CD4-positive, CD25-positive, alpha-beta regulatory T cell (primary cell): ENCODE measurements around the gene C5AR2. TPM values are rescaled to one million over a fixed set of nuclear protein-coding genes. Genes with fewer than 3 reads are reported as not detected.
A peak's percentile ranks its signal among the peaks of the same experiment; 100 is the strongest.

ENCODE experiments used
- ATAC-seq, 2 donors: fragments of 150-1000 bp; cut with Tn5 transposase; one replicate each; pipeline ENCODE4 v1.10.0; 2021; ENCODE audit warnings: low read depth in 2 of 2, moderate number of reproducible peaks in 2 of 2, moderate library complexity in 1 of 2
- DNase-seq, 3 donors: peaks; one replicate each; pipeline versions ENCODE4 v3.0.0 to v3.0.0-alpha.2; 2012 to 2022; ENCODE audit warnings: mixed read lengths in 1 of 3
- H3K27ac ChIP-seq: one replicate; pipeline ENCODE4 v1.7.0; 2013; ENCODE audit warnings: mild to moderate bottlenecking, low read length; ENCODE audit not compliant: insufficient read depth, poor library complexity, severe bottlenecking
- H3K27me3 ChIP-seq: one replicate; pipeline ENCODE4 v1.7.0; 2013; ENCODE audit warnings: low read length; ENCODE audit not compliant: control insufficient read depth, insufficient read depth
- H3K36me3 ChIP-seq: one replicate; pipeline ENCODE4 v1.7.0; 2013; ENCODE audit warnings: mild to moderate bottlenecking, low read length, moderate library complexity; ENCODE audit not compliant: control insufficient read depth, insufficient read depth
- H3K4me1 ChIP-seq: 2 replicates; pipeline ENCODE4 v1.7.0; 2013; ENCODE audit warnings: mild to moderate bottlenecking, low read length; ENCODE audit not compliant: insufficient read depth, control insufficient read depth, poor library complexity, severe bottlenecking
- H3K4me3 ChIP-seq: one replicate; pipeline ENCODE4 v1.7.0; 2013; ENCODE audit warnings: low read depth, mild to moderate bottlenecking, low read length, moderate library complexity
- H3K9me3 ChIP-seq, 2 experiments: 1 replicate in 1 of 2; 2 replicates in 1 of 2; pipeline ENCODE4 v1.7.0; 2013; ENCODE audit warnings: low read length in 2 of 2, mild to moderate bottlenecking in 1 of 2, moderate library complexity in 1 of 2; ENCODE audit not compliant: control insufficient read depth in 2 of 2
- H3K27ac Mint-ChIP-seq, 3 donors: one replicate each; pipeline ENCODE4 v1.8.0; 2020 to 2022; ENCODE audit warnings: mild to moderate bottlenecking in 3 of 3, mixed read lengths in 3 of 3, moderate library complexity in 2 of 3
- H3K27me3 Mint-ChIP-seq: one replicate; pipeline ENCODE4 v1.8.0; 2022; ENCODE audit warnings: mild to moderate bottlenecking, mixed read lengths
- H3K36me3 Mint-ChIP-seq: one replicate; pipeline ENCODE4 v1.8.0; 2020; ENCODE audit warnings: mixed read lengths
- H3K4me1 Mint-ChIP-seq, 4 donors: one replicate each; pipeline ENCODE4 v1.8.0; 2020 to 2022; ENCODE audit warnings: mixed read lengths in 4 of 4, mild to moderate bottlenecking in 1 of 4
- H3K4me3 Mint-ChIP-seq, 4 donors: one replicate each; pipeline ENCODE4 v1.8.0; 2020 to 2022; ENCODE audit warnings: mild to moderate bottlenecking in 4 of 4, mixed read lengths in 4 of 4, moderate library complexity in 3 of 4
- H3K9me3 Mint-ChIP-seq, 7 donors: one replicate each; pipeline ENCODE4 v1.8.0; 2020 to 2022; ENCODE audit warnings: mixed read lengths in 7 of 7, mild to moderate bottlenecking in 3 of 7, moderate library complexity in 2 of 7
- polyA plus RNA-seq, 4 donors: library from polyadenylated mRNA; unstranded; fragments of 300-500 nt; fragmentation: Illumina TruSeq; gene quantifications; one replicate each; pipeline ENCODE4 v1.2.3, GENCODE V29; 2021
- total RNA-seq: library from RNA; stranded (reverse); gene quantifications from one replicate; pipeline ENCODE4 v1.2.3, GENCODE V29; 2022

The C5AR2 gene
- total and polyA plus RNA-seq, 5 donors from 2014 or later, result 0.09 to 1.9 (median 0.23) TPM

DNA sequence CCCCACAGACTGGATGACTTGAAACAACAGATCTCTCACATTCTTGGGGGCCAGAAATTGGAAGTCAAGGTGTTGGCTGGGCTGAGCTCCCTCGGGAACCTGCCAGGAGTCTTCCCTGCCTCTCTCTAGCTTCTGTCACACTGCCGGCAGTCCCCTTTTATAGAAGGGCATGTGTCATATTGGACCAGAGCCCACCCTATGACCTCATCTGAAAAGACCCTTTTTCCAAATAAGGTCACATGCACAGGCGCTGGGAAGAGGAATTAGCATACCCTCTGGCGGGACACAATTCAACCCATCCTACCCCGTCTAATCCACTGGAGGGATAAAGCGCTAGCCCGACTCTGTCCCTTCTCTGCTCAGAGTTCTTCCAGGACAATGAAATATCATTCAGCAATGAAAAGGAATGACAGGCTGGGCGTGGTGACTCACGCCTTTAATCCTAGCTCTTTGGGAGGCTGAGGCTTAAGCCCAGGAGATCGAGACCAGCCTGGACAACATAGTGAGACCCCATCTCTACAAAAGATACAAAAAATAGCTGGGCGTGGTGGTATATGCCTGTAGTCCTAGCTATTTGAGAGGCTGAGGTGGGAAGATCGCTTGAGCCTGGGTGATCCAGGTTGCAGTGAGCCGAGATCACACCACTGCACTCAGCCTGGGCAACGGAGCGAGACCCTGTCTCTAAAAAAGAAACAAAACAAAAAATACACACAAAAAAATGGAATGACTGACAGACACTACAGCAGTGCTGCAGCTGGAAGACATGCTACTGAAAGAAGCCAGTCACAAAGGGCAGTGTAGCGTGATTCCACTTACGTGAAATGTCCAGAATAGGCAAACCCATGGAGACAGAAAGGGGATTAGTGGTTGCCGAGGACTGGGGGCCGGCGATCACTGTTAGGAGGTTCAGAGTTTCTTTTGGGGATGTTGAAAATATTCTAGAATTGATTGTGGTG lies 58.8 kb downstream of the C5AR2 start:
- no peaks in the 10 kb centered on the region for H3K36me3 ChIP-seq
- H3K4me1 Mint-ChIP-seq, result peaks cover 0 to 8% (median 5%) of the 10 kb centered on the region in 4 donors
- peak overlapping the region in 1 of 3 donors; percentile 44 for H3K27ac Mint-ChIP-seq
- no peaks in the 10 kb centered on the region for H3K27me3 ChIP-seq
- H3K27me3 Mint-ChIP-seq, result peaks cover 8% of the 10 kb centered on the region
- H3K4me1 ChIP-seq, result peaks cover 6% of the 10 kb centered on the region
- no peak overlapping the region for H3K27ac ChIP-seq
- no peak overlapping the region for H3K4me3 ChIP-seq
- no peaks in the 10 kb centered on the region for H3K9me3 ChIP-seq
- DNase-seq (no peak), ATAC-seq (no peak)
- H3K36me3 Mint-ChIP-seq, result no peaks in the 10 kb centered on the region
- H3K4me3 Mint-ChIP-seq, result no peak overlapping the region
- peaks cover 0 to 1% (median 0%) of the 10 kb centered on the region in 7 donors for H3K9me3 Mint-ChIP-seq

GRCh38 chr19:47391510-47392223 lies 59.7 kb downstream of the C5AR2 start:
- no peak overlapping the region for H3K27ac ChIP-seq
- H3K27me3 ChIP-seq, result no peaks in the 10 kb centered on the region
- H3K9me3 Mint-ChIP-seq, result peaks cover 0 to 1% (median 0%) of the 10 kb centered on the region in 7 donors
- H3K27ac Mint-ChIP-seq, result peak overlapping the region; percentile 38 to 71 (median 44)
- H3K4me1 ChIP-seq, result peaks cover 6% of the 10 kb centered on the region
- H3K4me1 Mint-ChIP-seq, result peaks cover 0 to 8% (median 5%) of the 10 kb centered on the region in 4 donors
- ATAC-seq, result peak; percentile 79 to 80
- H3K36me3 Mint-ChIP-seq, result no peaks in the 10 kb centered on the region
- H3K4me3 ChIP-seq, result no peak overlapping the region
- H3K4me3 Mint-ChIP-seq, result no peak overlapping the region
- H3K27me3 Mint-ChIP-seq, result peaks cover 13% of the 10 kb centered on the region
- no peaks in the 10 kb centered on the region for H3K9me3 ChIP-seq
- peak; percentile 67 to 82 (median 78) for DNase-seq
- H3K36me3 ChIP-seq, result no peaks in the 10 kb centered on the region

Other genes starting within 250 kb of the C5AR2 start
- gene ZC3H4, start 218.4 kb upstream of the C5AR2 start, total RNA-seq, result 84.7 TPM
- under 1 TPM; 0.58 to 0.84 (median 0.69) TPM for gene ZC3H4, start 218.4 kb upstream of the C5AR2 start, polyA plus RNA-seq
- gene SAE1, start 201.3 kb upstream of the C5AR2 start, total RNA-seq, result 45.5 TPM
- gene SAE1, start 201.3 kb upstream of the C5AR2 start, polyA plus RNA-seq, result 100 to 1,000 TPM; 106 to 127 (median 115) TPM
- gene BBC3, start 101.0 kb upstream of the C5AR2 start, total RNA-seq, result 21.2 TPM
- 1 to 10 TPM; 4.2 to 6.7 (median 5.4) TPM for gene BBC3, start 101.0 kb upstream of the C5AR2 start, polyA plus RNA-seq
- 44.1 TPM for gene CCDC9, start 75.7 kb upstream of the C5AR2 start, total RNA-seq
- 10 to 100 TPM in 3 of 4 donors, 1 to 10 TPM in 1; 7.3 to 14.5 (median 12.6) TPM for gene CCDC9, start 75.7 kb upstream of the C5AR2 start, polyA plus RNA-seq
- 11.0 TPM for gene INAFM1, start 57.3 kb upstream of the C5AR2 start, total RNA-seq
- 1 to 10 TPM; 1.5 to 3.6 (median 2.1) TPM for gene INAFM1, start 57.3 kb upstream of the C5AR2 start, polyA plus RNA-seq
- 0.91 TPM for gene C5AR1, start 22.3 kb upstream of the C5AR2 start, total RNA-seq
- under 1 TPM in 1 of 4 donors, not detected in 3; 0.22 TPM for gene C5AR1, start 22.3 kb upstream of the C5AR2 start, polyA plus RNA-seq
- gene DHX34, start 17.1 kb downstream of the C5AR2 start, total RNA-seq, result 11.7 TPM
- 1 to 10 TPM; 2.3 to 3.9 (median 3.3) TPM for gene DHX34, start 17.1 kb downstream of the C5AR2 start, polyA plus RNA-seq
- not detected for gene MEIS3, start 87.4 kb downstream of the C5AR2 start, total RNA-seq
- gene MEIS3, start 87.4 kb downstream of the C5AR2 start, polyA plus RNA-seq, result 1 to 10 TPM in 1 of 4 donors, under 1 TPM in 2, not detected in 1; 0.13 to 1.0 (median 0.44) TPM
- gene SLC8A2, start 139.7 kb downstream of the C5AR2 start, total RNA-seq, result not detected
- gene SLC8A2, start 139.7 kb downstream of the C5AR2 start, polyA plus RNA-seq, result not detected
- gene KPTN, start 152.0 kb downstream of the C5AR2 start, total RNA-seq, result 3.5 TPM
- gene KPTN, start 152.0 kb downstream of the C5AR2 start, polyA plus RNA-seq, result 1 to 10 TPM; 2.7 to 6.2 (median 4.0) TPM
- 155 TPM for gene NAPA, start 182.9 kb downstream of the C5AR2 start, total RNA-seq
- 100 to 1,000 TPM in 1 of 4 donors, 10 to 100 TPM in 3; 87.3 to 101 (median 92.5) TPM for gene NAPA, start 182.9 kb downstream of the C5AR2 start, polyA plus RNA-seq
- gene ZNF541, start 241.0 kb downstream of the C5AR2 start, total RNA-seq, result 0.52 TPM
- gene ZNF541, start 241.0 kb downstream of the C5AR2 start, polyA plus RNA-seq, result under 1 TPM in 3 of 4 donors, not detected in 1; 0.07 to 0.42 (median 0.23) TPM